ENCODE data around the gene PARN.

GRCh38 chr16:14505846-14506245, 124.2 kb downstream of the PARN start:
- TF ChIP-seq POLR2A (IDR thresholded peaks at IDR 0.05; ENCODE audit: extremely low read depth, insufficient read length) (no peak), CTCF (IDR thresholded peaks at IDR 0.05; ENCODE audit: low read depth, low read length) (no peak)
